ENCODE results near the gene DENND1B.
"Not testable (repeated sequence)": the region's sequence is repeated elsewhere in the genome, so short reads cannot be mapped to it uniquely, and the experiment has no call there.

DENND1B gene

DNA sequence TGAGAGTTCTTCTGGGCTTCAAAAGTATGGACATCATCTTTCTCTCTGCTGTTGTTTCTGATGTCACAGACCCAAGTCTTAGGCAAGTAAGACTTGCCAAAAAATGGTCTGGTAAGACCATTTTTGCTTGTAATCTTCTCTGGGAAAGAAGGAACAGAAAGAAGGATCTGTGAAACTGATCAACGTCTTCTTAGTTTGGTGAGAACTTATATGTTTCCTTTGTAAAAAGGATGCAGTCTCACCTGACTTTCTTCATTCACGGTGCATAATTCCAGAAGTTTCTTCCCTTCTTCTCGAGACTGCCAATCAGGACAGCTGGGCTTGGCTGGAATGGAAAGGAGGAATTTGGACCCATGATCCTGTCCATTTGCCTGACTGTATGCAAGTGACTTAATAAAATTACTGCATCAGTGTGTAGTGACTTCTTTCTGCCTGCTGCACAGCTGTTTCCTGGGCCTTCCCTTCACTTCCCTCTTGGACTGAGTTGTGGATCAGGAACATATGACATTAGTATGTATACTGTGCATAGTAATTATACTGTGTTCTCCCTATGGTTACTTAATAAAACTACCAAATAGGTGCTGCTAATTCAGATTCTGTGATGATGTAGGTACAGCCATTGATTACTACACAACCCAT, 7.6 kb upstream of the DENND1B start:
- no peak for DNase-seq

DNA sequence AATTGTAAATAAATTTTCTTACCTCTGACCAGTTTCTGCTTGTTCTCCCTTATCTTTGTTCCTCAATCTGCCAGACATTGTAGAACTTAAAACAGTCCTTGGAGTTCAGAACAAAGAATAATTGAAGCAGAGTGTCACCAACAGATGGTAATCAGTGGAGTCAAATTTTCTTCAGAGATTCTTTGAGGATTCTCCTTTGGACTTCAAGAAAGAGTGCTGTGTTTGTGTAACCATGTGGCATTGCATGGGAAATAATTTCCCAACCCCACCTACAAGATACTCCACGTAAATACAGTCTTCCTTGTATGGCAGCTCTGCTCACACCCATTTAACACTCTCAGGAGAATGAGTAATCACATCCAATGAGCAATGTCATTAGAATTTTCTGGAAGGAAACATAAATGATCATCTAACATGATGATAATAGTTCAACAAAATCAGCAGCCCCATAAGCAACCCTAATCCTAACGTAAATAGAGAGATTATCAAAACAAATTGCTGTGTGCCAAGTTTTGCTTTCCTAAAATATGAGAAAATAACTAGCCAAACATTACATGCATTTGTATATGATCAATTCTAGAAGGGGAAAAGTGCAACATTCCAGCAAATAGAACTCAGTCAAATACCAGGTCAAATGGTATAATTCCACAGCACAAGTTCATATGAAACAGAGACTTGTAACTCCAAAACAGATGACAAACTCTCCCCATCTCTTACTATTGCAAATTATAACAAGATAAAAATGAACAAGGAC, 6.9 kb upstream of the DENND1B start:
- DNase-seq, result peak; percentile 48

DNA sequence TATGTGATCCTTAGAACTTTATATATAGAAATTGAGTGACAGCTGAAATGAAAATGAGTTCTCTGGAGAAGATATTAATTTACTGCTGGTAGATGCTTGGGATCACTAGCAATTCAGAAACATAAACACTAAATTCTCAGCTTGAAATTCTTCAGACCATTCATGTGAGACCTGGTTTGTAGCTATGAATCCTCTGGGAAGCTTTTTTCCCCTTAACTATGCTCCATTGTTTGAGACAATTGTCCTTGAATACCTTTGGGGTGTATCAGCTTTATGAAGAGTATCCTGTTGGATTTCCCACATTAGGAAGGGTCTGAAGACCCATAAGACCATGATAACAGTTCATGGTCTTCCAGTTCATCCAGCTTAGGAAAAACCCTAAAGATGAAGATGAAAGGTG, 4.6 kb upstream of the DENND1B start:
- no peak for DNase-seq

DNA sequence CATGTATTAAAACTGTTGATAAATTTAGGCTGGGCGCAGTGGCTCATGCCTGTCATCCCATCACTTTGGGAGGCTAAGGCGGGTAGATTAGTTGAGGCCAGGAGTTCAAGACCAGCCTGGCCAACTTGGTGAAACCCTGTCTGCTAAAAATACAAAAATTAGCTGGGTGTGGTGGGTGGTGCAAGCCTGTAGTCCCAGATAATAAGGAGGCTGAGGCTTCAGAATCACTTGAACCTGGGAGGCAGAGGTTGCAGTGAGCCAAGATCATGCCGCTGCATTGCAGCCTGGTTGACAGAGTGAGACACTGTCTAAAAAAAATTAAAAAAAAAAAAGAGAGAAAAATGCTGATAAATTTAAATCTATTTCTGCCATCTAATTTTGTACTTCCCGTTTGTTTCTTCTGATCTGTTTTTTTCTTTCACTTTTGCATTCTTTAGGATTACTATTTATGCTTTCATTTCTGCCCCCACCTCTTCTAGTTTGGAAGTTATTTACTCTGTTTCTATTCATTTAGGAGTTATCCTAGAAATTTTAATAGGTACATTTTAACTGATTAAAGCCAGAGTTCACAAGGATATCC, 3.2 kb upstream of the DENND1B start:
- peak; percentile 81 for DNase-seq

DNA sequence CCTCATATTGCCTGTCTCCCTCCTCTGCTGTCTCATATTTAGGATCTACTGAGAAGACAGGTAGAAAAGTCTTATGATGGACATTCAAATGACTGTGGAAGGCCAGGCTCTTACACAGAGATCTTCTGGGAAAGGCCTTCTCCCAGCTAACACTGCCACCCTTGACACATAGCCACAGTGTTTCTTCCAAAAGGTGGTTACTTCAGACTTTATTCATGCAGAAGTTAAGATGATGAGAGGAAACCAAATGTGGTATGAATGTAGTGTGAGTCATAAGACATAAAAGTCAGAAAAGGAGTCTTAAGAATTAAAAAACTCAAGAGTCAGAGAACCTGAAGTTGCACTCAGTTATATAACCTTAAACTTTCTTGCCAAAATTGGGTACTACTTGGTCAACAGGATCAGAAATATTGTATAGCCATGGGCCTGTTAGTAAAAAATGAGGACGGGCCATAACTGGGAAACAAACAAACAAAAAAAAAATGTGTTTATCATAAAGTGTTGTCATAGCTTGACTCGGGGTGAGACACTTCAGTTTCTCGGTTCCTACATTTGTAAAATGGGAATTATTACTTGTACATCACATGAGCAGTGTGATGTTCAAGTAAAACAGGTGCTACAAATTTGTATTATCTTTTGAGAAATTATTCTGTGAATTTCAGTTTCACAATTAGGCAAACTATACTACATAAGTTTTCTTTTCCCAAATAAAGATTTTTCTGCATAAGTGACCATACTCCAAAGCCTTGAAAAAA, 1.2 kb upstream of the DENND1B start:
- peak; percentile 44 for DNase-seq

DNA sequence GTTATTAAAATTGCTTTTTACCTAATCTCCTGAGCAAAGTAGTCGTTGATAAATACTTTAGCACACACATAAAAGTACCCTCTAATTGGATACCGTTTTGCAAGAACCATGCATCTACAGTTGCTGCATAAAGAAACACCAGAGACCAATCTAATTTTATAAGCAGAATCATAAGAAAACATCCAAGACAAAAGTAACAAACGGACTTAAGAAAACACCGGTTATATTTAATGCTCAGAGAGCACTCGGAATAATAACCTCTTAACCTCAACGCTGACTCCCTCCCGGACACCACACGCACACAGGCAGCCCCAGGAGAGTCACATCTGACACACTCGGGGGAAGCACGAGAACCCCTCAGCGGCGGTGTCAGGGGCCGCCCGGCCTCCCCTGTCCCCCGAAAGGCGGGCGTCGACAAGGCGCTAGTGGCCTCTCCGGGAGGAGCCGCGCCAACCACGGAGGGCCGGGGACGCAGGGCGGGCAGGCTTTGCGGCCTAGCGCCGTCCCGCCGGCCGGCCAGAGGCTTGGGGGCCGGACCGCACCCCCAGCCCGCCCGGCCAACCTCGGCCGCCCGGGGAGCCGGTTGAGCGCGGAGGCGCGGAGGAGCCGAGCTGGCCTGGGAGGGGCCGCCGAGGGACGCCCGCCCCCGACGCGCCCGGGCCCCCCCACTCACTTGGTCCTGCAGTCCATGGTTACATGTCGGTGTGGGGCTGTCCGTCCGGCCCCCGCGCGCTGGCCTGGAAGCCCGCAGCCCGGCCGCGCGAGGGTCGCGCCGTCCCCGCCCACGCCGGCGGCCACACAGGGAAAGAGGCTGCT, 606 bp downstream of the DENND1B start:
- DNase-seq, result peak; percentile 64

DNA sequence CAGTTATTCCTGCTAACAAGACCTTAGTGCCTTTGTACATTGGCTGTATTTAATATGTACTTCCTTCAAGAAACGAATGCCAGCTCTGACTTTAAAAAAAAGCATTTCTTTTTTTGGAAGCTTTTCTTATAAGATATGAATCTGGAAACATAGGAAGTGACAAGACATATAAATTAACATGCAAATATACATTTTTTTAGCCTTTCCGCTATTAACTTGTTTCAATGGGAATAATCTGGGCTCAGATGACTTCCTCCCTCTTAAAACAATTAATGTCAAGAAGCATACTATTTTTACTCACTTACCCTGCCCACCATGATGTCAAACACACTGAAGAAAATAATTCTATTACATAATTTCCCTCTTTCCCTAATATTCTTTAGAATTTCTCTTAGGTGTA, 1.4 kb downstream of the DENND1B start:
- peak; percentile 42 for DNase-seq

DNA sequence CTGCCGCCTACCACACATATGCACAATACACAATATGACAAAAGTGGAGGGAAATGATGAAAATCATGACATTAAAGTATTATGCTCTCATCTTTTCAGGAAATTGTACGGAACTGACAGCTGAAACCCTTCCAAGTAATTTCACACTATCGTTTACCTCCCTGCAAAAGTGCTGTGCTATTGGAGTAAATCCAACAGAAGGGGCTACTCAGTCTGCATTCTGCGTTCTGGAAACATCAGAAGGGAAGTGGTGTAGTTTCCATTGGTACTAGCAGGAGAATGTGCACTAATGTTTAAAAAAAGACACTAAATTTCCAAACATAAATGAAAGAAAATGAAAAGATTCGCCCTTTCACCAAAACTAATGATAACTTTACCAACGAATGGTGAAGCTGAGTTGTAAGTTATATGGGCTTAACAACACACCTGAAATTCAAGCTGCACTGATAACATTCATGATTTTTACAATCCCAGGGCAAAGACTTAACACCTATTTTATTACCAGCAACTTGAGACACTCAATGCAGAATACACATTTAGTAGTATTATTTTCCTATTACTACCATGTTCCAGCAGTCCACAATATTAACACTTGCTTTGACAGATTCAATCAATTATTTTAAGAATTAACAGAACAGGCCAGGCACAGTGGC, 3.2 kb downstream of the DENND1B start:
- DNase-seq, result no peak

DNA sequence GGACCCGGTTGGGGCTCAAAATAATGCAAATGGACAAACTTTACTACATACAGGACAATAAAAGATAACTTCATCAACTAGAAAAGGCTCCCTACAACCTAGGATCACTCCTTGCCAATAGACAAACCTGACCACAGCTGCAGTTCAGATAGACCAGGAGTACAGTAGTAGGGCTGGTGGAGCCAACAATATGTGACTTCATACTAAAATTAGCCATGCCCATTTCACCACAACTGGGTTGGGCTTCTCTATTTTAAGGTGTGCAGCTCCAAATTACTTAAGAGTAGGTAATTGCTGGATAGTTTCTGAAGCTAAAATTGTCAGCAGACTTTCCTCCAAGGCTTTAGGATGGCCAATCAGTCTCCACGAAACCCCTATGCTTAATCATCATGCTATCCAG, 3.9 kb downstream of the DENND1B start:
- peak; percentile 63 for DNase-seq

DNA sequence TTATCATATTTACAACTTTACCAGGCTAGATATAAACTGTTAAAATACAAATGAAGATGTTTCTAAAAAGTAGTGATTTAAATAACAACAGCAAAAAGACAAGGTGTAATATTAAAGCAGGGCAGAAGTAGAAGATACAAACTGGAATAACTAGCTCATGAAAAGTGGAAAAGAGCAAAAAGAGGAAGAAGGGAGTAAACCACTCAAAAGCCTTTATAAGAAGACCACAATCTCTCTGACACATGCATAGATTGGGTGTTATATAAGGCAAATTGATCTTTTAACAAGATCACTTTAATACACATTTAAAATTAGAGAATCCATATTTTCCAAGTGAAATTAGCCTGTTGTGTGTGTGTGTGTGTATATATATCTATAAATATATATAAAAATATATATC, 5.0 kb downstream of the DENND1B start:
- DNase-seq, result peak; percentile 70

DNA sequence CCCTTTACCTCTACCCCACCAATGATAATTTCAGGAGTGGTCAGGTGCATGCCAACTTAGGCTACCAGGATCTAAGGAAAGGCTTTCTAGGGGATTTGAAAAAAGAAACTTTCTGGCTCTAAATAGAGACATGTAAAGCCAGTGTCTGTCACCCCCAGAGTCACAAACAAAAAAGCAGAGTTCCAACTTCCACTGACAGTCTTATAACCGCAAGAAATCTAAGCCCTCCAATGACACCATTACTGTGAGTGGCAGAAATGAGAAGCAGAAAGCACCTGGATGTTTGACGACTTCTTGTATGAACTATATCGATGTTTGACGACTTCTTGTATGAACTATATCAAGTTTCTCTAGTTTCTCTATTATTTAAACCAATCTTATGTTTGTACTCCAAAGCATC, 6.0 kb downstream of the DENND1B start:
- DNase-seq, result no peak

DNA sequence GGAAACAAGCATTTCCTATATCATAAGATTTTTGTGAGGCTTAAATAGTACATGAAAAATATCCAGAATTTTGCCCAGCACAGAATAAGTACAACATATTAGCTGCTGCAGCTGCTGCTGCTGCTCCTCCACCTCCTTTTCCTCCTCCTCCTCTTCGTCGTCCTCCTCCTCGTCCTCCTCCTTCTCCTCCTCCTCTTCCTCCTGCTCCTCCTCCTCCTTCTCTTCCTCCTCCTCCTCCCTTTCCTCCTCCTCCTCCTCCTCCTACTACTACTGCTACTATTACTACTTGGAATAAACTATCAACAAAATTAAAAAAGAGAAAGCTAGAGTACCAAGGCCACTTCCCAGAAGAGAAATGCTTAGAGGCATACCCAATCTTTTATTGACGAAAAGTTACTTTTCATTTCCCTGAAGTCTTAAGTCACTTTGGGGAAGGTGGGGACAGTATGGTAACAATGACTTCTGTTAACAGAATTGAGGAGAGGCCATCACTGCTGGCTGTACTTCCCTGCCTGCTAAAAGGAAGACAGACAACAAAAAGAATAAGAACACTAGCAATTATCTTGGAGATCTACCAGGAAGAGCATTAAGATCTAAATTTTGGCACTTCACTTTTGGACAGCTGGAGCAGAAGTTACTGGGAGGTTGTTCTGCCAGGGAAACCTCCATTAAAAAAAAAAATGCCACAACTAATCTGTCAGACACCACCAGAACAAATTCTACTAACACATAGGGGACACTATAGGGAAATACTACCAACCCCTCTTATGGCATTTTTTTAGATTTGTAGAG, 7.1 kb downstream of the DENND1B start:
- no peak for DNase-seq

DNA sequence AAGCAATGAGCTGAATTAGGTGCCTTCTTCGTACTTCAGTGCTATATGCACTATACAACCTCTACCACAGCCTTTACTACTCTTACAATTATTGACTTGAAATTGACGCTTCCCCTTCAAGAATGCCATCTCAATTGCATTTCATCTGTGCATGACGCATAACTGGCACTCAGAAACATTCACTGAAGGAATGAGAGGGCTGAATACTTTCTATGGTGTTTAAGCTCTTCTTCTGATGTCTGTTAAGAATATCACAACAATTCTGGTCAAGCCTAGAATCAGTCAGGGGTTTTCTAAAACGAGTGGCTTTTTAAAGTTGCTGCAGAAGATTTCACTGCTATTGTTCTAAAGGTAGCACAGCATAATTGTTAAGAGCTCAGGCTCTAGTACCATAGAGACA, 11.5 kb downstream of the DENND1B start:
- no peak for DNase-seq

DNA sequence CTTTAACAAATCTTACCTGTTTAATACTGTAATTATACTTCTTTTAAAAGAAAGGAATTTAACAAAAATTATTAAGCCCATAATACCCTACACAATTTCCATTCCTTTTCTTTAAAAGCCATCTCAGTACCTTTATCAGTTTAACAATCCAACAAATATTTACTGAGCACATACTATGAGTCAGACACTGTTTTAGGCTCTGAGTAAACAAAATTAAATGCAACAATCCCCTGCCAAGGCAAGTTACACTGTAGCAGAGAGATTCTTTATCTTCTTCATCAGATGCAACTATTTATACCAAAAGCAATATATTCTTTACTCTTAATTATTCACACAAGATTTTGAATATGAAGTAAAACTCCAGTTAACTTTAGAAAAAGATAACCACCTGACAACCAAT, 12.0 kb downstream of the DENND1B start:
- no peak for DNase-seq

DNA sequence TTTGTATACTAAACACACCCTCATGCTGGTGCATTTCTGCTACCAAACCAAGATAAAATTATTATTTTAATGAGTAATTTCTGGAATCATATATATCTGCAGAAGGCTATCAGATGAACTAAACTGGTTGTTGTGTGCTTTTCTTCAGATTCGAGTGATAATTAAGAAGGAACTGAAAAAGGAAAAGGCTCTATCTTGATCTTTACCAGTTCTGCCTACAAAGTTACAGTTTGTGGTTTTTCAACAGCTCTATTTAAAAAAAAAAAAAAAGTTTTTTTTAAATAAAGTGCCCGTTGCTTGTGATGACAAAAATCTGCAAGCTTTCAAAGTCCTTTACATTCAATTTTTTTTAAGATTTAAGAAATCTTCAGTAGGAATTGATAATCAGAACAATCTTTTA, 13.6 kb downstream of the DENND1B start:
- peak; percentile 81 for DNase-seq

DNA sequence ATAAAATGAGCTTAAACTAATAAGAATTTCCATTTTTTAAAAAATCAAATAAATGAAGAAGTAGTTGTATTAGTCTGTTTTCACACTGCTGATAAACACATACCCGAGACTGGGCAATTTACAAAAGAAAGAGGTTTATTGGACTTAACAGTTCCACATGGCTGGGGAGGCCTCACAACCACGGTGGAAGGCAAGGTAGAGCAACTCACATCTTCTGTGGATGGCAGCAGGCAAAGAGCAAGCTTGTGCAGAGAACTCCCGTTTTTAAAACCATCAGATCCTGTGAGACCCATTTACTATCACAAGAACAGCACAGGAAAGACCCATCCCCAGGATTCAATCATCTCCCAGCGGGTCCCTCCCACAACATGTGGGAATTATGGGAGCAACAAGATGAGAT, 19.7 kb downstream of the DENND1B start:
- DNase-seq, result not testable (repeated sequence)

DNA sequence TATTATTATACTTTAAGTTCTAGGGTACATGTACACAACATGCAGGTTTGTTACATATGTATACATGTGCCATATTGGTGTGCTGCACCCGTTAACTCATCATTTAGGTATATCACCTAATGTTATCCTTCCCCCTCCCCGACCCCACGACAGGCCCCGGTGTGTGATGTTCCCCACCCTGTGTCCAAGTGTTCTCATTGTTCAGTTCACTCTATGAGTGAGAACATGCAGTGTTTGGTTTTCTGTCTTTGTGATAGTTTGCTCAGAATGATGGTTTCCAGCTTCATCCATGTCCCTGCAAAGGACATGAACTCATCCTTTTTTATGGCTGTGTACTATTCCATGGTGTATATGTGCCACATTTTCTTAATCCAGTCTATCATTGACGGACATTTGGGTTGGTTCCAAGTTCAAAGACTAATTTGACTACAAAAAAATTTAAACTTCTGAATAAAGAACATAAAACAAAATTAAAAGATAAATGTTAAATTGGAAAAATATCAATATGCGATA, 22.6 kb downstream of the DENND1B start:
- not testable (repeated sequence) for DNase-seq

DNA sequence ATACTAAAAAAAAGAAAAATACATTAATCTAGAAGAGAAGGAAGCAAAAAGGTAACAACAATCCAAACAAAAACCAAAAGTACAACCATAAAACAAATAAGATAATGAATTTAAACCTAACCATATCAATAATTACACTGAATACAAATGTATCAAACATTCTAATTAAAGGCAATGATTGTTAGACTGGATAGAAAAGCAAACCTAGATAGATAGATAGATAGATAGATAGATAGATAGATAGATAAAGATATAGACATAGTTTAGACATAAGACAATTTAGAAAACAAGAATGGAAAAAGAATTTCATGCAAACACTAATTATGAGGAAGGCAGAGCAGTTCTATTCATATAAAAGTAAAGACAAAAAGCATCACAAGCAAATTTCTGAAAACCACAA, 24.9 kb downstream of the DENND1B start:
- no peak for DNase-seq

DNA sequence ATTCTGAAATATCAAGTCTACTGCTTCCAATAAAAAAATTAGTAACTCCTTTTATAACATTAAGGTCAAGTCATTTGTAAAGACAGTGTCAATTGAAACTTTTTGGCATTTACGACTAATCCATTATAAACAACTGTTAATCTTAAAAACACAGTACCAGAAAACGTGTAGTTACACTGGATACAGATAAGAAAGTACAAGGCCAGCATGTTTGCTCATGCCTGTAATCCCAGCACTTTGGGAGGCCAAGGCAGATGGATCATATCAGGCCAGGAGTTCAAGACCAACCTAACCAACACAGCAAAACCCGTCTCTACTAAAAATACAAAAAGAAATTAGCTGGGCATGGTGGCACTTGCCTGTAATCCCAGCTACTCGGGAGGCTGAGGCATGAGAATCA, 29.4 kb downstream of the DENND1B start:
- DNase-seq, result peak; percentile 28

DNA sequence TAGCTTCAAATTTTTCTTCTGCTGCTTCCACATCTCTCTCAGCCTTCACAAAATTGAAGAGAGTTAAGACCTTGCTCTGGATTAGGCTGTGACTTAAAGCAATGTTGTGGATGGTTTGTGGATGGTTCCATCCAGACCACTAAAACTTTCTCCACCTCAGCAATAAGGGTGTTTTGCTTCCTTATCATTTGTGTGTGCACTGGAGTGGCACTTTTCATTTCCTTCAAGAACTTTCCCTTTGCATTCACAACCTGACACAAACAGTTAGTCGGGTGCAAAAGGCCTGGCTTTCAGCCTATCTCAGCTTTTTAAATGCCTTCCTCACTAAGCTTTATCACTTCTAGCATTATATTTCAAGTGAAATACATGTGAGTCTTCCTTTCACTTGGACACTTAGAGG, 30.3 kb downstream of the DENND1B start:
- DNase-seq, result no peak

DNA sequence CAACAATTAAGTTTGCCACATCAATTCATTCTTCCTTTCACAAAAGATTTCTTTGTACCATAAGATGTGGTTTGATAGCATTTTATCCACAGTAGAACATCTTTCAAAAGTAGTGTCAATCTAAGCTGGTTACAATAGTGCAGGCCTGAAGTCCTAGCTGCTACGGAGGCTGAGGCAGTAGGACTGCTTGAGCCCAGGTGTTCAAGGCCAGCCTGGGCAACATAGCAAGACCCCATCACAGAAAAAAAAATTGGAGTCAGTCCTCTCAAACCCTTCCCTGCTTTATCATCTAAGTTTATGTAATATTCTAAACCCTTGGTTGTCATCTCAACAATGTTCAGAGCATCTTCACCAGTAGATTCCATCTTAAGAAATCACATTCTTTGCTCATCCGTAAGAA, 31.7 kb downstream of the DENND1B start:
- no peak for DNase-seq

All from hematopoietic multipotent progenitor cell treated with erythropoietin and hydrocortisone succinate and interleukin-3 and kit ligand, for 6 days (in vitro differentiated cells).